ENCODE results near the gene FBXL17. TPM values are rescaled to one million over a fixed set of nuclear protein-coding genes. Genes with fewer than 3 reads are reported as not detected.

The FBXL17 gene
- total RNA-seq, 4 donors from 2014 or later = 14.4 to 22.0 (median 16.6) TPM

DNA sequence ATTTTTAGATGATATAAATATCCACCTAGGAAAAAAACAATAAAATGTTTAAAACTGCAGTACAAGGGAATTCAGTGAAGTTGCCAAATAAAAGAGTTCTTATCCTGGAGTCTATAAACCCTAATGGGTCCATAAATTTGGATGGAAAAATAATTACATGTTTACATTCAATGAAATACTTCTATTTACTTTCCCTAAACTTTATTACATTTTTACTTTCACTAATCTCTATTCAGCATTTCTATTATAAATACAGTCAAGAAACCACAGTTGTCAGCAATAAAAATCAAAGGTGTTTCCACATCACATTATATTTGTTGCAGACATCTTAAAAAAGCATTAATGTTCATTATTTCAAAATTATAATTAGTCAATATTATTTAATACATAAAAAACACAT lies 118.6 kb downstream of the FBXL17 start:
- peaks cover 13 to 24% (median 21%) of the 10 kb centered on the region in 4 donors for H3K4me1 ChIP-seq
- intact Hi-C loops (cut with DNase I) = loop anchor here (5.0 kb wide), 1 partner anchor 79 kb away; no protein-coding TSS in a partner anchor
- no peak for DNase-seq (ENCODE audit: extremely low spot score)

GRCh38 chr5:108260858-108261170 lies 121.1 kb downstream of the FBXL17 start:
- DNase-seq (ENCODE audit: extremely low spot score) = no peak
- no peak for TF ChIP-seq POLR2AphosphoS5 (IDR thresholded peaks at IDR 0.05)
- TF ChIP-seq, protein P1, sequence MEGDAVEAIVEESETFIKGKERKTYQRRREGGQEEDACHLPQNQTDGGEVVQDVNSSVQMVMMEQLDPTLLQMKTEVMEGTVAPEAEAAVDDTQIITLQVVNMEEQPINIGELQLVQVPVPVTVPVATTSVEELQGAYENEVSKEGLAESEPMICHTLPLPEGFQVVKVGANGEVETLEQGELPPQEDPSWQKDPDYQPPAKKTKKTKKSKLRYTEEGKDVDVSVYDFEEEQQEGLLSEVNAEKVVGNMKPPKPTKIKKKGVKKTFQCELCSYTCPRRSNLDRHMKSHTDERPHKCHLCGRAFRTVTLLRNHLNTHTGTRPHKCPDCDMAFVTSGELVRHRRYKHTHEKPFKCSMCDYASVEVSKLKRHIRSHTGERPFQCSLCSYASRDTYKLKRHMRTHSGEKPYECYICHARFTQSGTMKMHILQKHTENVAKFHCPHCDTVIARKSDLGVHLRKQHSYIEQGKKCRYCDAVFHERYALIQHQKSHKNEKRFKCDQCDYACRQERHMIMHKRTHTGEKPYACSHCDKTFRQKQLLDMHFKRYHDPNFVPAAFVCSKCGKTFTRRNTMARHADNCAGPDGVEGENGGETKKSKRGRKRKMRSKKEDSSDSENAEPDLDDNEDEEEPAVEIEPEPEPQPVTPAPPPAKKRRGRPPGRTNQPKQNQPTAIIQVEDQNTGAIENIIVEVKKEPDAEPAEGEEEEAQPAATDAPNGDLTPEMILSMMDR (IDR thresholded peaks at IDR 0.05) = no peak
- no peak for TF ChIP-seq EP300 (IDR thresholded peaks at IDR 0.05)
- no peak for TF ChIP-seq POLR2A (IDR thresholded peaks at IDR 0.05; ENCODE audit: low read depth)
- 27% methylated on average over 2 of the region's 2 CpGs for WGBS
- Histone ChIP-seq H3K9me3 (no peaks in the 10 kb centered on the region), H3K27ac (replicated peaks in 1 of 4) (no peak overlapping the region), H3K4me3 (no peak overlapping the region), H3K36me3 (no peaks in the 10 kb centered on the region), H3K4me1 (peaks cover 13 to 25% (median 22%) of the 10 kb centered on the region in 4 donors), H3K27me3 (no peaks in the 10 kb centered on the region)
- intact Hi-C loops (cut with DNase I) = loop anchor here (2.0 to 5.0 kb wide), 2 partner anchors 81 to 120 kb away; no protein-coding TSS in a partner anchor

More for the DNA sequence above, 118.6 kb downstream of the FBXL17 start:
- H3K27ac ChIP-seq (replicated peaks in 1 of 4) = no peak overlapping the region
- no peaks in the 10 kb centered on the region for H3K9me3 ChIP-seq
- no peaks in the 10 kb centered on the region for H3K36me3 ChIP-seq
- H3K4me3 ChIP-seq = no peak overlapping the region
- H3K27me3 ChIP-seq = no peaks in the 10 kb centered on the region
- TF ChIP-seq POLR2AphosphoS5 (IDR thresholded peaks at IDR 0.05) = no peak
- TF ChIP-seq, protein P1 (IDR thresholded peaks at IDR 0.05) = no peak

- intact Hi-C loops (cut with DNase I) = loop anchor here (2.0 to 5.0 kb wide), 2 partner anchors 82 to 121 kb away; no protein-coding TSS in a partner anchor
- WGBS = 44% methylated on average over 8 of the region's 8 CpGs
Measured at GRCh38 chr5:108260117-108260857, 121.6 kb downstream of the FBXL17 start.

DNA sequence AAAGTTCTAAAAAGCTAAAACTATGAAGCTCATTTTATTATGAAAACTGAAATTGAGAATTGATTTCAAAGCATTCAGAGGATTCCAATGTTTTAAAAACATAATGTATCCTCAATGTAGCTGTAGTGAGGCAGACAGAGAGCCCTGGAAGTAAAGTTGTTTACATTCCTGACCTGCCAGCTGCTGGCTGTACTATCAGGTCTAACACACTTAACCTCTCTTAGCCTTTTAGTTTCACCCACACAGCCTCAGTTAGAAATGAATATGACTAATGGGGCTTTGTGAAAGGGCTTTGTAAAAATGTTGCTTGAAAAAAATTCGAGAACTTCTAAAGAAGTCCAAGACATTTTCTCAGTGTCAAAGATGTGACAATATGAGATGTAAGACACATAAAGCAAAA lies 122.6 kb downstream of the FBXL17 start:
- Histone ChIP-seq H3K27ac (replicated peaks in 1 of 4) (peak overlapping the region in 1 of 4 donors; percentile 21), H3K4me3 (peak overlapping the region in 1 of 4 donors; percentile 6), H3K36me3 (no peaks in the 10 kb centered on the region), H3K4me1 (peaks cover 13 to 25% (median 22%) of the 10 kb centered on the region in 4 donors), H3K27me3 (no peaks in the 10 kb centered on the region), H3K9me3 (no peaks in the 10 kb centered on the region)
- intact Hi-C loops (cut with DNase I) = no loop called here
- DNase-seq (ENCODE audit: extremely low spot score) = no peak
- no peak for TF ChIP-seq POLR2AphosphoS5 (IDR thresholded peaks at IDR 0.05)
- TF ChIP-seq EP300 (IDR thresholded peaks at IDR 0.05) = no peak
- TF ChIP-seq POLR2A (IDR thresholded peaks at IDR 0.05; ENCODE audit: low read depth) = no peak
- TF ChIP-seq, protein P1 (IDR thresholded peaks at IDR 0.05) = no peak
- WGBS = 24% methylated on average over 1 of the region's 1 CpG

More at GRCh38 chr5:108260117-108260857, 121.6 kb downstream of the FBXL17 start:
- Histone ChIP-seq H3K27me3 (no peaks in the 10 kb centered on the region), H3K36me3 (no peaks in the 10 kb centered on the region), H3K4me1 (peaks cover 13 to 25% (median 22%) of the 10 kb centered on the region in 4 donors), H3K9me3 (no peaks in the 10 kb centered on the region), H3K27ac (replicated peaks in 1 of 4) (no peak overlapping the region), H3K4me3 (no peak overlapping the region)
- no peak for DNase-seq (ENCODE audit: extremely low spot score)
- TF ChIP-seq EP300 (IDR thresholded peaks at IDR 0.05) (no peak), POLR2AphosphoS5 (IDR thresholded peaks at IDR 0.05) (no peak)
- TF ChIP-seq, protein P1 (IDR thresholded peaks at IDR 0.05) = peak; percentile 77 to 98 (median 94)

All from esophagus muscularis mucosa (tissue), 4 donors.